ENCODE measurements around the gene PM20D1.

Gene PM20D1

GRCh38 chr1:205800981-205801703 is 48.8 kb downstream of the PM20D1 start:
- DNase-seq (ENCODE audit: low read depth) = no peak
- TF ChIP-seq CTCF (IDR thresholded peaks at IDR 0.05; ENCODE audit: low read depth, low read length) = no peak
- no peak for TF ChIP-seq MAX (IDR thresholded peaks at IDR 0.05; ENCODE audit: low read depth, low read length)
- TF ChIP-seq POLR2A (IDR thresholded peaks at IDR 0.05; ENCODE audit: extremely low read depth, insufficient read length) = no peak
- no peak for TF ChIP-seq MYC (IDR thresholded peaks at IDR 0.05; ENCODE audit: low read depth, low read length)
- no peak overlapping the region for H3K4me3 ChIP-seq (ENCODE audit: low read depth, low read length)

GRCh38 chr1:205800427-205800826 is 49.5 kb downstream of the PM20D1 start:
- no peak for DNase-seq (ENCODE audit: low read depth)
- no peak overlapping the region for H3K4me3 ChIP-seq (ENCODE audit: low read depth, low read length)
- TF ChIP-seq MYC (IDR thresholded peaks at IDR 0.05; ENCODE audit: low read depth, low read length) = no peak
- no peak for TF ChIP-seq POLR2A (IDR thresholded peaks at IDR 0.05; ENCODE audit: extremely low read depth, insufficient read length)
- no peak for TF ChIP-seq MAX (IDR thresholded peaks at IDR 0.05; ENCODE audit: low read depth, low read length)
- no peak for TF ChIP-seq CTCF (IDR thresholded peaks at IDR 0.05; ENCODE audit: low read depth, low read length)

GRCh38 chr1:205798577-205798976 is 51.4 kb downstream of the PM20D1 start:
- TF ChIP-seq MYC (IDR thresholded peaks at IDR 0.05; ENCODE audit: low read depth, low read length) (no peak), POLR2A (IDR thresholded peaks at IDR 0.05; ENCODE audit: extremely low read depth, insufficient read length) (no peak), CTCF (IDR thresholded peaks at IDR 0.05; ENCODE audit: low read depth, low read length) (no peak), MAX (IDR thresholded peaks at IDR 0.05; ENCODE audit: low read depth, low read length) (no peak)
- no peak overlapping the region for H3K4me3 ChIP-seq (ENCODE audit: low read depth, low read length)
- DNase-seq (ENCODE audit: low read depth) = no peak

- DNase-seq (ENCODE audit: low read depth) = no peak
- no peak overlapping the region for H3K4me3 ChIP-seq (ENCODE audit: low read depth, low read length)
- TF ChIP-seq MYC (IDR thresholded peaks at IDR 0.05; ENCODE audit: low read depth, low read length) (no peak), CTCF (IDR thresholded peaks at IDR 0.05; ENCODE audit: low read depth, low read length) (no peak), POLR2A (IDR thresholded peaks at IDR 0.05; ENCODE audit: extremely low read depth, insufficient read length) (no peak), MAX (IDR thresholded peaks at IDR 0.05; ENCODE audit: low read depth, low read length) (no peak)
Observed at GRCh38 chr1:205797168-205797567, 52.8 kb downstream of the PM20D1 start.

GRCh38 chr1:205794011-205794730 is 55.8 kb downstream of the PM20D1 start:
- H3K4me3 ChIP-seq (ENCODE audit: low read depth, low read length) = no peak overlapping the region
- no peak for DNase-seq (ENCODE audit: low read depth)
- TF ChIP-seq POLR2A (IDR thresholded peaks at IDR 0.05; ENCODE audit: extremely low read depth, insufficient read length) (no peak), MAX (IDR thresholded peaks at IDR 0.05; ENCODE audit: low read depth, low read length) (no peak), MYC (IDR thresholded peaks at IDR 0.05; ENCODE audit: low read depth, low read length) (no peak), CTCF (IDR thresholded peaks at IDR 0.05; ENCODE audit: low read depth, low read length) (no peak)

All from NB4 (cell line).